Measurements from ENCODE around the gene RTN4. TPM values are rescaled to one million over a fixed set of nuclear protein-coding genes. Genes with fewer than 3 reads are reported as not detected.

RTN4 gene
- total and polyA plus RNA-seq, 8 donors = 181 to 373 (median 200) TPM

- no peak for TF ChIP-seq CTCF (IDR thresholded peaks at IDR 0.05)
- Histone ChIP-seq H3K4me1 (peaks cover 37 to 93% of the 10 kb centered on the region in 2 donors), H3K27me3 (no peaks in the 10 kb centered on the region), H3K36me3 (no peaks in the 10 kb centered on the region), H3K9me3 (no peaks in the 10 kb centered on the region), H3K4me3 (no peak overlapping the region), H3K27ac (peak overlapping the region; percentile 74 to 76)
- DNase-seq (peak in 2 of 4 donors; percentile 19 to 64), ATAC-seq (peak; percentile 67)
- intact Hi-C loops (cut with DNase I) = loop anchor here in 1 of 2 donors (10.0 kb wide), 1 partner anchor 154 kb away; no protein-coding TSS in a partner anchor
Measured at GRCh38 chr2:55010915-55011314, 39.3 kb downstream of the RTN4 start.

GRCh38 chr2:55010149-55010591 lies 40.1 kb downstream of the RTN4 start:
- intact Hi-C loops (cut with DNase I) = loop anchor here in 1 of 2 donors (10.0 kb wide), 1 partner anchor 155 kb away; no protein-coding TSS in a partner anchor
- H3K27me3 ChIP-seq = no peaks in the 10 kb centered on the region
- no peak for TF ChIP-seq CTCF (IDR thresholded peaks at IDR 0.05)
- no peaks in the 10 kb centered on the region for H3K36me3 ChIP-seq
- H3K4me1 ChIP-seq = peaks cover 35 to 90% of the 10 kb centered on the region in 2 donors
- ATAC-seq = peak; percentile 88
- H3K9me3 ChIP-seq = no peaks in the 10 kb centered on the region
- H3K27ac ChIP-seq = peak overlapping the region; percentile 74 to 76
- peak overlapping the region; percentile 27 to 30 for H3K4me3 ChIP-seq
- peak in 2 of 4 donors; percentile 64 to 78 for DNase-seq

- ATAC-seq = peak; percentile 7
- intact Hi-C loops (cut with DNase I) = loop anchor here in 1 of 2 donors (10.0 kb wide), 1 partner anchor 155 kb away; no protein-coding TSS in a partner anchor
Measured at GRCh38 chr2:55009277-55010060, 40.8 kb downstream of the RTN4 start.

GRCh38 chr2:55006306-55006705 lies 43.9 kb downstream of the RTN4 start:
- intact Hi-C loops (cut with DNase I) = no loop called here
- Histone ChIP-seq H3K27ac (no peak overlapping the region), H3K36me3 (no peaks in the 10 kb centered on the region), H3K4me1 (peaks cover 11 to 72% of the 10 kb centered on the region in 2 donors), H3K4me3 (no peak overlapping the region), H3K9me3 (no peaks in the 10 kb centered on the region), H3K27me3 (no peaks in the 10 kb centered on the region)
- TF ChIP-seq CTCF (IDR thresholded peaks at IDR 0.05) = no peak
- DNase-seq (no peak), ATAC-seq (no peak)

More at GRCh38 chr2:55009277-55010060, 40.8 kb downstream of the RTN4 start:
- Histone ChIP-seq H3K27ac (peak overlapping the region; percentile 74 to 76), H3K4me1 (peaks cover 31 to 83% of the 10 kb centered on the region in 2 donors), H3K9me3 (no peaks in the 10 kb centered on the region), H3K36me3 (no peaks in the 10 kb centered on the region), H3K27me3 (no peaks in the 10 kb centered on the region), H3K4me3 (peak overlapping the region; percentile 27 to 30)
- TF ChIP-seq CTCF (IDR thresholded peaks at IDR 0.05) = no peak
- no peak for DNase-seq

All from left lung (tissue), 10 donors.